Panc1 (cell line): ENCODE data around the gene EARS2.

Experiments
- POLR2AphosphoS5 ChIP-seq: IDR thresholded peaks from 2 replicates; pipeline ENCODE4 v1.6.1; 2012; ENCODE audit warnings: mild to moderate bottlenecking, low read depth, low read length, moderate library complexity
- TF ChIP-seq, protein P1 (sequence below): fragments of 450-650 bp; IDR thresholded peaks from 2 replicates; pipeline ENCODE4 v1.5.1; 2017; ENCODE audit warnings: mild to moderate bottlenecking

DNA sequence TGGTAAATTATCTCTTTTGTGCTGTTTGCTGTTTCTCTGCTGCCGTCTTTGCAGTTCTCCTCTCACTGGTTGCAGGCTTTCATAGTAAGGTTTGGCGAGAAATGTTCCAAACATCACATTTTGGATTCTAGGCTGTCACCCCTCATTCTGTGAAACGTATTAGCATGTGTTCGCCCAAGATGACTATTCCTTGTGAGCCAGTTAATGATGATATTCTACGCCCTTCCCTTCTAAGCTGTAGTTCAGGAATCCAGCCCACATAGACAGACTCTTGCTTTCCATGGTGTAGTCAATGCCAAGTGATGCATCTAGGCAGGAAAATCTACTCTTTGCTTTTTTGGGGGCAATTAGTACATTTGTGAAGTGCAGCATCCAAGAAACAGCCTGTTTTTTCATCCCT, 14.7 kb upstream of the EARS2 start:
- TF ChIP-seq, protein P1, sequence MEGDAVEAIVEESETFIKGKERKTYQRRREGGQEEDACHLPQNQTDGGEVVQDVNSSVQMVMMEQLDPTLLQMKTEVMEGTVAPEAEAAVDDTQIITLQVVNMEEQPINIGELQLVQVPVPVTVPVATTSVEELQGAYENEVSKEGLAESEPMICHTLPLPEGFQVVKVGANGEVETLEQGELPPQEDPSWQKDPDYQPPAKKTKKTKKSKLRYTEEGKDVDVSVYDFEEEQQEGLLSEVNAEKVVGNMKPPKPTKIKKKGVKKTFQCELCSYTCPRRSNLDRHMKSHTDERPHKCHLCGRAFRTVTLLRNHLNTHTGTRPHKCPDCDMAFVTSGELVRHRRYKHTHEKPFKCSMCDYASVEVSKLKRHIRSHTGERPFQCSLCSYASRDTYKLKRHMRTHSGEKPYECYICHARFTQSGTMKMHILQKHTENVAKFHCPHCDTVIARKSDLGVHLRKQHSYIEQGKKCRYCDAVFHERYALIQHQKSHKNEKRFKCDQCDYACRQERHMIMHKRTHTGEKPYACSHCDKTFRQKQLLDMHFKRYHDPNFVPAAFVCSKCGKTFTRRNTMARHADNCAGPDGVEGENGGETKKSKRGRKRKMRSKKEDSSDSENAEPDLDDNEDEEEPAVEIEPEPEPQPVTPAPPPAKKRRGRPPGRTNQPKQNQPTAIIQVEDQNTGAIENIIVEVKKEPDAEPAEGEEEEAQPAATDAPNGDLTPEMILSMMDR: no peak
- no peak for TF ChIP-seq POLR2AphosphoS5
